Ovary (tissue), 3 donors: ENCODE measurements around the gene USP6NL.

ENCODE experiments used
- EP300 ChIP-seq: sonication (generic); formaldehyde crosslinking; IDR thresholded peaks from one replicate; pipeline ENCODE4 v1.6.1; 2017; ENCODE audit warnings: antibody characterized with exemption
- POLR2A ChIP-seq: fragments of 450-650 bp; IDR thresholded peaks from one replicate; pipeline ENCODE4 v1.6.1; 2017; ENCODE audit warnings: antibody characterized with exemption, mild to moderate bottlenecking, moderate library complexity
- TF ChIP-seq, protein P1 (sequence below), 3 donors: fragments of 450-650 bp in 2 of 3; fragments of 200-600 bp in 1 of 3; IDR thresholded peaks; one replicate each; pipeline versions ENCODE4 v1.5.1 to v1.8.0; 2016 to 2022; ENCODE audit warnings: antibody characterized with exemption in 3 of 3, mild to moderate bottlenecking in 1 of 3
- donor health status: DM: no; HTN: no; CAD: no.

- TF ChIP-seq, protein P1, sequence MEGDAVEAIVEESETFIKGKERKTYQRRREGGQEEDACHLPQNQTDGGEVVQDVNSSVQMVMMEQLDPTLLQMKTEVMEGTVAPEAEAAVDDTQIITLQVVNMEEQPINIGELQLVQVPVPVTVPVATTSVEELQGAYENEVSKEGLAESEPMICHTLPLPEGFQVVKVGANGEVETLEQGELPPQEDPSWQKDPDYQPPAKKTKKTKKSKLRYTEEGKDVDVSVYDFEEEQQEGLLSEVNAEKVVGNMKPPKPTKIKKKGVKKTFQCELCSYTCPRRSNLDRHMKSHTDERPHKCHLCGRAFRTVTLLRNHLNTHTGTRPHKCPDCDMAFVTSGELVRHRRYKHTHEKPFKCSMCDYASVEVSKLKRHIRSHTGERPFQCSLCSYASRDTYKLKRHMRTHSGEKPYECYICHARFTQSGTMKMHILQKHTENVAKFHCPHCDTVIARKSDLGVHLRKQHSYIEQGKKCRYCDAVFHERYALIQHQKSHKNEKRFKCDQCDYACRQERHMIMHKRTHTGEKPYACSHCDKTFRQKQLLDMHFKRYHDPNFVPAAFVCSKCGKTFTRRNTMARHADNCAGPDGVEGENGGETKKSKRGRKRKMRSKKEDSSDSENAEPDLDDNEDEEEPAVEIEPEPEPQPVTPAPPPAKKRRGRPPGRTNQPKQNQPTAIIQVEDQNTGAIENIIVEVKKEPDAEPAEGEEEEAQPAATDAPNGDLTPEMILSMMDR (IDR thresholded peaks at IDR 0.05) = no peak
- TF ChIP-seq POLR2A (no peak), EP300 (no peak)
These were observed 94.3 kb downstream of the USP6NL start for GRCh38 chr10:11517150-11517549.
